HG03439 (cell line): ENCODE measurements around the gene PLPPR5.
"Not testable (repeated sequence)": the region's sequence is repeated elsewhere in the genome, so short reads cannot be mapped to it uniquely, and the experiment has no call there.

ENCODE experiments used
- ATAC-seq: cut with Tn5 transposase; IDR thresholded peaks from one replicate; pipeline ENCODE4 v1.9.1; 2021; ENCODE audit warnings: mild to moderate bottlenecking, moderate library complexity; ENCODE audit not compliant: unreplicated experiment

The PLPPR5 gene

GRCh38 chr1:99004861-99005442, at the start of gene PLPPR5:
TSS of gene PLPPR5 (minus strand) at chr1:99004861. CDS start at chr1:99004671, 190 bp downstream.
- no peak for ATAC-seq

- no peak for ATAC-seq
Measured at GRCh38 chr1:99051611-99052283, 47.1 kb upstream of the PLPPR5 start.

GRCh38 chr1:99049745-99050144, 45.1 kb upstream of the PLPPR5 start:
- ATAC-seq: no peak

- not testable (repeated sequence) for ATAC-seq
Measured at GRCh38 chr1:99036746-99037145, 32.1 kb upstream of the PLPPR5 start.

GRCh38 chr1:99018313-99018712, 13.7 kb upstream of the PLPPR5 start:
- ATAC-seq: no peak

GRCh38 chr1:99017655-99018054, 13.0 kb upstream of the PLPPR5 start:
- no peak for ATAC-seq

- ATAC-seq: no peak
Measured at GRCh38 chr1:99010679-99011078, 6.0 kb upstream of the PLPPR5 start.

- no peak for ATAC-seq
Measured at GRCh38 chr1:99007366-99007765, 2.7 kb upstream of the PLPPR5 start.

- no peak for ATAC-seq
Measured at GRCh38 chr1:99005537-99005942, 879 bp upstream of the PLPPR5 start.

GRCh38 chr1:99004254-99004860, 304 bp downstream of the PLPPR5 start:
- ATAC-seq: no peak

- no peak for ATAC-seq
Measured at GRCh38 chr1:99003581-99004253, 944 bp downstream of the PLPPR5 start.

- ATAC-seq: no peak
Measured at GRCh38 chr1:98992844-98993243, 11.8 kb downstream of the PLPPR5 start.

GRCh38 chr1:98991127-98992012, 13.3 kb downstream of the PLPPR5 start:
- ATAC-seq: peak; percentile 65

GRCh38 chr1:98989556-98989907, 15.1 kb downstream of the PLPPR5 start:
- no peak for ATAC-seq

- no peak for ATAC-seq
Measured at GRCh38 chr1:98988904-98989555, 15.6 kb downstream of the PLPPR5 start.

GRCh38 chr1:98985687-98986086, 19.0 kb downstream of the PLPPR5 start:
- no peak for ATAC-seq

GRCh38 chr1:98981917-98982513, 22.6 kb downstream of the PLPPR5 start:
- ATAC-seq: no peak

GRCh38 chr1:98979463-98979862, 25.2 kb downstream of the PLPPR5 start:
- no peak for ATAC-seq

- no peak for ATAC-seq
Measured at GRCh38 chr1:98975810-98976209, 28.9 kb downstream of the PLPPR5 start.

- no peak for ATAC-seq
Measured at GRCh38 chr1:98975113-98975512, 29.5 kb downstream of the PLPPR5 start.
